Gastroesophageal sphincter (tissue), 3 donors: ENCODE data around the gene GRK5.

Experiments used
- EP300 ChIP-seq: sonication (generic); formaldehyde crosslinking; IDR thresholded peaks from one replicate; pipeline ENCODE4 v1.6.1; 2017; ENCODE audit warnings: antibody characterized with exemption, mild to moderate bottlenecking
- POLR2A ChIP-seq, 2 donors: fragments of 450-650 bp; IDR thresholded peaks; one replicate each; pipeline ENCODE4 v1.6.1; 2017; ENCODE audit warnings: antibody characterized with exemption in 2 of 2, mild to moderate bottlenecking in 2 of 2, moderate library complexity in 1 of 2
- TF ChIP-seq, protein P1 (sequence below), 4 experiments: fragments of 200-600 bp in 2 of 4; fragments of 450-650 bp in 2 of 4; sonication (generic) in 1 of 4; IDR thresholded peaks; one replicate each; pipeline ENCODE4 v1.5.1; 2017 to 2019; ENCODE audit warnings: antibody characterized with exemption in 4 of 4, mild to moderate bottlenecking in 2 of 4, moderate library complexity in 2 of 4

DNA sequence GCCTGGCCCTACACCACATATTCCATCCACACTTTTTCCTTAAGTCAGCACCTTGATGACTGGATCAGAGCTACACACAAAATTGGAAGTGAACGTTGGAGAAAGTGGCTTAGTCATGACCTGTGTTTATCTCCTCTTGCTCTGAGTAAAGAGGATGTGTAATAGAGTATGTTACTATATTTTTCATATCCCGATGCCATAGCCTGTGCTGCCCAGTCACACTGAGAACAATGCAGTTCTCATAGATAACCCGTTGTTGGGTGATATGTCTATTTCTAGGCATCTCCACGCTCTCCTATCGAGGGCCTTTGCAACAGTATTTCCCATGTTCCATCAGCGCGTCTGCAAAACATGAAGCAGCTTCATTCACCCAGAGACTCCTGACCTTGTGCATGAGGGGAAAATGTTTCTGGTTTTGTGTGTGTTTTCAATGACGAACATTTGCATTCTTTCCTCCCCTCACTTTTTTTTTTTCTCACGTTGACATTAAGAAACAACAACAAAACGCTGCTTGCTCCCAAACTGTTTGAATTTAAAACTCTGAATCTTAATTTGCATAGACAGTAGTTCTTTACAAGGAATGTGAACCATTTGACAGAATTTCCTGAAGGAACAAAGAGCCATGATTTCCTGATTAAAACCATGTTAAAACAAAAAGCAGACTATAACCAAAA, 43.4 kb downstream of the GRK5 start:
- TF ChIP-seq, protein P1, sequence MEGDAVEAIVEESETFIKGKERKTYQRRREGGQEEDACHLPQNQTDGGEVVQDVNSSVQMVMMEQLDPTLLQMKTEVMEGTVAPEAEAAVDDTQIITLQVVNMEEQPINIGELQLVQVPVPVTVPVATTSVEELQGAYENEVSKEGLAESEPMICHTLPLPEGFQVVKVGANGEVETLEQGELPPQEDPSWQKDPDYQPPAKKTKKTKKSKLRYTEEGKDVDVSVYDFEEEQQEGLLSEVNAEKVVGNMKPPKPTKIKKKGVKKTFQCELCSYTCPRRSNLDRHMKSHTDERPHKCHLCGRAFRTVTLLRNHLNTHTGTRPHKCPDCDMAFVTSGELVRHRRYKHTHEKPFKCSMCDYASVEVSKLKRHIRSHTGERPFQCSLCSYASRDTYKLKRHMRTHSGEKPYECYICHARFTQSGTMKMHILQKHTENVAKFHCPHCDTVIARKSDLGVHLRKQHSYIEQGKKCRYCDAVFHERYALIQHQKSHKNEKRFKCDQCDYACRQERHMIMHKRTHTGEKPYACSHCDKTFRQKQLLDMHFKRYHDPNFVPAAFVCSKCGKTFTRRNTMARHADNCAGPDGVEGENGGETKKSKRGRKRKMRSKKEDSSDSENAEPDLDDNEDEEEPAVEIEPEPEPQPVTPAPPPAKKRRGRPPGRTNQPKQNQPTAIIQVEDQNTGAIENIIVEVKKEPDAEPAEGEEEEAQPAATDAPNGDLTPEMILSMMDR (IDR thresholded peaks at IDR 0.05): no peak
- TF ChIP-seq POLR2A (IDR thresholded peaks at IDR 0.05): no peak
- no peak for TF ChIP-seq EP300
